Cardiac fibroblast (primary cell): ENCODE data around the gene CNTNAP2.

ENCODE experiments used
- DNase-seq, 2 donors: peaks; one replicate each; pipeline versions ENCODE4 v3.0.0 to v3.0.0-alpha.2; 2010; ENCODE audit warnings: low read depth in 2 of 2
- H3K4me3 ChIP-seq, 2 donors: replicated peaks in 1 of 2; 1 replicate in 1 of 2; 2 replicates in 1 of 2; pipeline ENCODE4 v1.5.1; 2011; ENCODE audit warnings: low read depth in 2 of 2, low read length in 2 of 2, mild to moderate bottlenecking in 2 of 2, moderate library complexity in 1 of 2
- CTCF ChIP-seq: IDR thresholded peaks from one replicate; pipeline ENCODE4 v1.5.1; 2011; ENCODE audit warnings: low read depth, mild to moderate bottlenecking, low read length, inconsistent platforms

Gene CNTNAP2

DNA sequence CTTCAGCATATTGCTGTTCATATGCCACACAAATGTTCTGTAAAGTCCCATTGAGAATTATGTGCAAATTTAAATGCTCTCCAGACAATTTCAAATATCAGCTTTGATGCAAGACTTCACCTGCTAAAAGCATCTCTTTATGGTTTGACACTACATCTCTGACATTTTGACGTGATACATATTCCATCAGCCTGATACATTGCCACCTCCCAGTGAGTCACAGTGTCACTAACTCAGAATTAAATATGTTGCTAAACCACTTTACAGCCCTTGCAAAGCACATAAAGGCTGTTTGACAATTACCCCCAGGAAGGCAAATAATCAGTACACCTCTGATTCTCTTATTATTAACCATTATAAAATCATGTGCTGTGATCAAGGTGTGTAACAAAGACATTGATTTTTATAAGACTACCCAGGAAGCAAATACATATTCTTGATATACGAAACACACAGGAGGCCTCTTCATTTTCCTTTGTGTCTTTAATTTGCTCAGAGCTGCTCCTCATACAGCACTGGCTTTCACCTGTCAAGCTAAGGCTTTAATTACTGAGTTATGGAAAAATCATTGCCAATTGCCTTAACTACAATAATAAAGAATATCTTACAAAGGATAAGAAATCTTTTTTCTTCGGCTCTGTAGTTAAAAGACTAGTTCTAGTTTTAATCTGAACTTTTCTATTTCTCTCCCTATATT is 1926.5 kb downstream of the CNTNAP2 start:
- DNase-seq, result no peak
- no peak overlapping the region for H3K4me3 ChIP-seq
- no peak for TF ChIP-seq CTCF

GRCh38 chr7:148044173-148044572 is 1927.6 kb downstream of the CNTNAP2 start:
- no peak for TF ChIP-seq CTCF
- no peak for DNase-seq
- H3K4me3 ChIP-seq, result no peak overlapping the region

- DNase-seq, result no peak
- no peak overlapping the region for H3K4me3 ChIP-seq
- TF ChIP-seq CTCF, result no peak
Observed at GRCh38 chr7:148045521-148045920, 1928.9 kb downstream of the CNTNAP2 start.

- H3K4me3 ChIP-seq, result no peak overlapping the region
- no peak for TF ChIP-seq CTCF
- DNase-seq, result no peak
Observed at GRCh38 chr7:148049068-148049467, 1932.5 kb downstream of the CNTNAP2 start.

- no peak for DNase-seq
- no peak overlapping the region for H3K4me3 ChIP-seq
- no peak for TF ChIP-seq CTCF
Observed at GRCh38 chr7:148050492-148051158, 1934.0 kb downstream of the CNTNAP2 start.

DNA sequence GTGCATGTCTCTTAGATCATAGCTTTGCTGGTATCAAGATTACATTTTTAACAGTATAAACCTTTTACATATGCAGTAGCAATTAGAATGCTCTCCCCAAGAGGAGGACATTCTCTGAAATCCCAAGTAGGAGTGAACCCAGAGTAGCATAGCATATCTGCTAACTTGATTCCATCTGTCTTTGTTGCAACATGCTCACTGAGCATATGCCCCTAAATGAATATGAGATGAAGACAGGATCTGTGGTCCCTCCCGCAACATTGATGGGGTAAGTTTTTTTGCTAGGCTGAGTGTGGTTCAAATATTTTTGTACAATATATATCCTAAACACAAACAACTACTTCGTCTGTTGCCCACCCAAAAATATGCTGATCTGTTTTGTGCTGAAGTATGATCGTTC is 1939.8 kb downstream of the CNTNAP2 start:
- no peak for DNase-seq
- H3K4me3 ChIP-seq, result no peak overlapping the region
- TF ChIP-seq CTCF, result no peak
